ENCODE measurements around the gene MYBBP1A.

DNA sequence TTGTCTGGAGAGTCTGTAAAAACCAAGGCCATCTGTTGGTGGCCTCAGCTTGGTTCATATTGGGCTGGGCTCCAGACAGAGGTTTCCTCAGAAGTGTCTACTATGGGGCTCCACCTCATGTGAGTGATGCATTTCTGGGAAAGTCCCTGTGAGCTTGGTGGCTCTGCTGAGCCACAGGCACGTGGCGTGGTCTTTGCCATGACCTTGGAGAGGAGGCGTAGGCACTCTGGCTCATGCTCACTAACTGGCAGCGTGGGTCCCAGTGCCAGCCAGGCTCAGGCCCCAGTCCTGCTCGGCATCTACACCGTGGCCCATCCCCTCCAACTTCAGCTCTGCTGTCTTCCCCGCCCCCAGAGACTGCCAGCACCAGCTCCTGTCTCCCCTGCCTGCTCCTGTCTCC is 18.5 kb upstream of the MYBBP1A start:
- TF ChIP-seq, protein P1, sequence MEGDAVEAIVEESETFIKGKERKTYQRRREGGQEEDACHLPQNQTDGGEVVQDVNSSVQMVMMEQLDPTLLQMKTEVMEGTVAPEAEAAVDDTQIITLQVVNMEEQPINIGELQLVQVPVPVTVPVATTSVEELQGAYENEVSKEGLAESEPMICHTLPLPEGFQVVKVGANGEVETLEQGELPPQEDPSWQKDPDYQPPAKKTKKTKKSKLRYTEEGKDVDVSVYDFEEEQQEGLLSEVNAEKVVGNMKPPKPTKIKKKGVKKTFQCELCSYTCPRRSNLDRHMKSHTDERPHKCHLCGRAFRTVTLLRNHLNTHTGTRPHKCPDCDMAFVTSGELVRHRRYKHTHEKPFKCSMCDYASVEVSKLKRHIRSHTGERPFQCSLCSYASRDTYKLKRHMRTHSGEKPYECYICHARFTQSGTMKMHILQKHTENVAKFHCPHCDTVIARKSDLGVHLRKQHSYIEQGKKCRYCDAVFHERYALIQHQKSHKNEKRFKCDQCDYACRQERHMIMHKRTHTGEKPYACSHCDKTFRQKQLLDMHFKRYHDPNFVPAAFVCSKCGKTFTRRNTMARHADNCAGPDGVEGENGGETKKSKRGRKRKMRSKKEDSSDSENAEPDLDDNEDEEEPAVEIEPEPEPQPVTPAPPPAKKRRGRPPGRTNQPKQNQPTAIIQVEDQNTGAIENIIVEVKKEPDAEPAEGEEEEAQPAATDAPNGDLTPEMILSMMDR (conservative IDR thresholded peaks at IDR 0.05; ENCODE audit: low read depth in 2 of 2), result no peak
- TF ChIP-seq ZNF331 (CRISPR knock-in tag; IDR thresholded peaks at IDR 0.05; ENCODE audit: low read depth), result no peak
